H9 (cell line): ENCODE data around the gene CCDC12. TPM values are rescaled to one million over a fixed set of nuclear protein-coding genes. Genes with fewer than 3 reads are reported as not detected.

ENCODE experiments used
- DNase-seq: peaks from one replicate; pipeline ENCODE4 v3.0.0-alpha.2; 2017
- H2AFZ ChIP-seq: one replicate; pipeline ENCODE4 v1.6.1; 2013; ENCODE audit warnings: mild to moderate bottlenecking, low read length, control low read depth, moderate library complexity
- H2AK5ac ChIP-seq: 2 replicates; pipeline ENCODE4 v1.6.1; 2013; ENCODE audit warnings: low read length, control low read depth, mixed read lengths; ENCODE audit not compliant: insufficient read length
- H2BK120ac ChIP-seq: one replicate; pipeline ENCODE4 v1.6.1; 2013; ENCODE audit warnings: low read depth, mild to moderate bottlenecking, low read length, control low read depth, inconsistent platforms; ENCODE audit not compliant: poor library complexity, severe bottlenecking
- H2BK12ac ChIP-seq: 2 replicates; pipeline ENCODE4 v1.6.1; 2013; ENCODE audit warnings: low read length, control low read depth, mixed read lengths, low read depth; ENCODE audit not compliant: insufficient read length
- H2BK15ac ChIP-seq: 2 replicates; pipeline ENCODE4 v1.6.1; 2013; ENCODE audit warnings: low read depth, low read length, control low read depth
- H2BK20ac ChIP-seq: one replicate; pipeline ENCODE4 v1.6.1; 2013; ENCODE audit warnings: low read depth, mild to moderate bottlenecking, low read length, control low read depth, inconsistent platforms; ENCODE audit not compliant: poor library complexity, severe bottlenecking
- H2BK5ac ChIP-seq: 2 replicates; pipeline ENCODE4 v1.6.1; 2013; ENCODE audit warnings: low read length, control low read depth, mixed read lengths; ENCODE audit not compliant: insufficient read length
- H3K14ac ChIP-seq: 2 replicates; pipeline ENCODE4 v1.6.1; 2013; ENCODE audit warnings: low read length, control low read depth; ENCODE audit not compliant: insufficient read depth
- H3K18ac ChIP-seq: 2 replicates; pipeline ENCODE4 v1.6.1; 2013; ENCODE audit warnings: low read depth, mild to moderate bottlenecking, mixed read lengths, low read length, control low read depth; ENCODE audit not compliant: insufficient read length
- H3K23ac ChIP-seq: 2 replicates; pipeline ENCODE4 v1.6.1; 2013; ENCODE audit warnings: low read length, control low read depth, mixed read lengths, low read depth; ENCODE audit not compliant: insufficient read length
- H3K23me2 ChIP-seq: 2 replicates; pipeline ENCODE4 v1.6.1; 2013; ENCODE audit warnings: low read depth, mild to moderate bottlenecking, mixed read lengths, low read length, control low read depth; ENCODE audit not compliant: insufficient read length, poor library complexity, severe bottlenecking
- H3K27ac ChIP-seq: 2 replicates; pipeline ENCODE4 v1.5.1; 2013; ENCODE audit warnings: low read length, control low read depth, mixed read lengths, low read depth; ENCODE audit not compliant: insufficient read length
- H3K27me3 ChIP-seq: 2 replicates; pipeline ENCODE4 v1.6.1; 2013; ENCODE audit warnings: low read length, control low read depth, inconsistent platforms; ENCODE audit not compliant: insufficient read depth
- H3K4ac ChIP-seq: 2 replicates; pipeline ENCODE4 v1.6.1; 2013; ENCODE audit warnings: low read depth, mild to moderate bottlenecking, control low read depth, inconsistent platforms, low read length, moderate library complexity
- H3K4me1 ChIP-seq: 2 replicates; pipeline ENCODE4 v1.6.1; 2013; ENCODE audit warnings: low read length, control low read depth, inconsistent platforms; ENCODE audit not compliant: insufficient read depth
- H3K4me2 ChIP-seq: 2 replicates; pipeline ENCODE4 v1.6.1; 2013; ENCODE audit warnings: low read length, control low read depth, mixed read lengths; ENCODE audit not compliant: insufficient read length, insufficient read depth
- H3K56ac ChIP-seq: 2 replicates; pipeline ENCODE4 v1.6.1; 2013; ENCODE audit warnings: low read depth, mild to moderate bottlenecking, mixed read lengths, low read length, control low read depth; ENCODE audit not compliant: insufficient read length
- H3K79me1 ChIP-seq: 2 replicates; pipeline ENCODE4 v1.6.1; 2013; ENCODE audit warnings: low read depth, mild to moderate bottlenecking, moderate library complexity, low read length, control low read depth, inconsistent platforms; ENCODE audit not compliant: insufficient read depth, poor library complexity, severe bottlenecking
- H3K79me2 ChIP-seq: 2 replicates; pipeline ENCODE4 v1.6.1; 2013; ENCODE audit warnings: low read length, control low read depth, inconsistent platforms; ENCODE audit not compliant: insufficient read depth
- H3K9ac ChIP-seq: 2 replicates; pipeline ENCODE4 v1.6.1; 2013; ENCODE audit warnings: low read length, control low read depth, mixed read lengths; ENCODE audit not compliant: insufficient read length; ENCODE audit errors: extremely low read depth
- H3K9me3 ChIP-seq: one replicate; pipeline ENCODE4 v1.6.1; 2013; ENCODE audit warnings: low read depth, low read length, inconsistent platforms; ENCODE audit not compliant: control insufficient read depth
- H3T11ph ChIP-seq: one replicate; pipeline ENCODE4 v1.6.1; 2013; ENCODE audit warnings: mild to moderate bottlenecking, low read length, control low read depth, inconsistent platforms
- H4K20me1 ChIP-seq: one replicate; pipeline ENCODE4 v1.6.1; 2013; ENCODE audit not compliant: control insufficient read depth, insufficient read length, insufficient read depth
- H4K5ac ChIP-seq: 2 replicates; pipeline ENCODE4 v1.6.1; 2013; ENCODE audit warnings: low read depth, mild to moderate bottlenecking, mixed read lengths, low read length, control low read depth; ENCODE audit not compliant: insufficient read length
- H4K8ac ChIP-seq: replicated peaks from 2 replicates; pipeline ENCODE4 v1.6.1; 2013; ENCODE audit warnings: low read length, control low read depth, mixed read lengths, low read depth; ENCODE audit not compliant: insufficient read length
- H4K91ac ChIP-seq: 2 replicates; pipeline ENCODE4 v1.6.1; 2013; ENCODE audit warnings: low read depth, mild to moderate bottlenecking, moderate library complexity, mixed read lengths, low read length, control low read depth; ENCODE audit not compliant: insufficient read length
- H3K27ac Mint-ChIP-seq, 3 experiments: 2 replicates in 2 of 3; 3 replicates in 1 of 3; pipeline ENCODE4 v1.8.0; 2020 to 2021; ENCODE audit warnings: mixed read lengths in 3 of 3, mild to moderate bottlenecking in 1 of 3, moderate library complexity in 1 of 3
- H3K27me3 Mint-ChIP-seq: 2 replicates; pipeline ENCODE4 v1.8.0; 2021; ENCODE audit warnings: low read depth, mild to moderate bottlenecking, moderate library complexity, mixed read lengths
- H3K36me3 Mint-ChIP-seq, 3 experiments: 2 replicates in 2 of 3; 3 replicates in 1 of 3; pipeline ENCODE4 v1.8.0; 2020 to 2021; ENCODE audit warnings: low read depth in 3 of 3, mixed read lengths in 3 of 3; ENCODE audit not compliant: insufficient read depth in 1 of 3
- H3K4me1 Mint-ChIP-seq, 2 experiments: 2 replicates each; pipeline ENCODE4 v1.8.0; 2020; ENCODE audit warnings: mixed read lengths in 2 of 2
- H3K4me3 Mint-ChIP-seq, 2 experiments: 2 replicates in 1 of 2; 3 replicates in 1 of 2; pipeline ENCODE4 v1.8.0; 2020 to 2021; ENCODE audit warnings: mild to moderate bottlenecking in 2 of 2, mixed read lengths in 2 of 2, moderate library complexity in 1 of 2
- H3K9me3 Mint-ChIP-seq, 2 experiments: 2 replicates in 1 of 2; 3 replicates in 1 of 2; pipeline ENCODE4 v1.8.0; 2020; ENCODE audit warnings: mild to moderate bottlenecking in 2 of 2, mixed read lengths in 2 of 2, moderate library complexity in 1 of 2
- WGBS: extraction: QIAGEN DNeasy Blood & Tissue Kit; methylation state at CpG from one replicate; pipeline ENCODE4 v1.1.7; 2013; ENCODE audit warnings: missing lambda C conversion rate, low lambda C conversion rate, mixed read lengths; ENCODE audit not compliant: insufficient read length; ENCODE audit errors: extremely low coverage; 5-methylcytosine and 5-hydroxymethylcytosine counted together
- total RNA-seq: library from RNA; stranded (reverse); gene quantifications from 2 replicates; pipeline ENCODE4 v1.2.1, GENCODE V29; 2021
- TF ChIP-seq, protein P1 (sequence below): fragments of 200-600 bp; sonication (generic); conservative IDR thresholded peaks from 3 replicates; pipeline ENCODE4 v1.8.0; 2021; ENCODE audit warnings: antibody characterized with exemption, mild to moderate bottlenecking

Gene CCDC12
- total RNA-seq, 1 experiment from 2014 or later = 54.0 TPM

DNA sequence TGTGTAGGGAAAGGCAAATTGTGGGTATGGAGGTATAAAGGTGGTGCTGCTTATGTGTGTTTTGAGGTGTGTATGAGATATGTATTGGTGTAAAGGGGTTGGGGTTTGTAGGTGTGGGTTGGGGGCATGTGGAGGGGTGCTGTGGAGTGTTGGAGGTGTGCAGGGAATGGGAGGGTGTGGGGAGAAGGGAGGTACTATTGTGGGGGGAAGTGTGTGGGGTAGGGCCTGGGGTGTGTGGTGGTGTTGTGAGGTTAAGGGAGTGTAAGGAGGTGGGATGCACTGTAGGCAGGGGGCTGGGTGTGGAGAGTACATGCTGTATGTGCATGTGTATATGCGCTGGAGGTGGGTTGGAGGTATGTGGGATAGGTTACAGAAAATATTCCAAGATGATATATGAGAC is 15.7 kb downstream of the CCDC12 start:
- no peak overlapping the region for H3K4me3 Mint-ChIP-seq
- H3K27ac ChIP-seq = no peak overlapping the region

More for the DNA sequence above, 15.7 kb downstream of the CCDC12 start:
- Histone ChIP-seq H3K14ac (no peak overlapping the region), H3K18ac (no peak overlapping the region), H4K20me1 (no peaks in the 10 kb centered on the region), H4K5ac (no peak overlapping the region), H2BK20ac (no peak overlapping the region), H3K4me2 (no peak overlapping the region), H4K91ac (no peak overlapping the region), H3K9me3 (no peaks in the 10 kb centered on the region), H3K56ac (no peak overlapping the region), H3K79me2 (peaks cover 38% of the 10 kb centered on the region), H3K23ac (no peak overlapping the region), H3K4me1 (peaks cover 3% of the 10 kb centered on the region; the same call in 1 of the 2 replicates), H2BK15ac (no peak overlapping the region), H2BK5ac (no peak overlapping the region), H3K79me1 (peaks cover 6% of the 10 kb centered on the region), H2BK12ac (no peak overlapping the region), H4K8ac (no peak overlapping the region), H2AFZ (no peak overlapping the region), H3K23me2 (no peaks in the 10 kb centered on the region), H3K4ac (no peak overlapping the region), H3K9ac (no peak overlapping the region), H3T11ph (no peak overlapping the region), H2BK120ac (no peak overlapping the region), H2AK5ac (no peak overlapping the region), H3K27me3 (no peaks in the 10 kb centered on the region)
- DNase-seq = no peak
- H3K27ac Mint-ChIP-seq = peak overlapping the region; percentile 59 to 87 (median 69); a peak in 6 of 7 replicates
- H3K27me3 Mint-ChIP-seq = no peaks in the 10 kb centered on the region
- H3K4me1 Mint-ChIP-seq = peaks cover 35 to 43% of the 10 kb centered on the region in 2 experiments
- H3K9me3 Mint-ChIP-seq = peaks cover 6 to 15% of the 10 kb centered on the region in 2 experiments; a peak in 4 of 5 replicates
- peaks cover 24 to 29% (median 26%) of the 10 kb centered on the region in 3 experiments for H3K36me3 Mint-ChIP-seq
- no CpG with 5 or more reads among the region's 1 CpG for WGBS
- TF ChIP-seq, protein P1, sequence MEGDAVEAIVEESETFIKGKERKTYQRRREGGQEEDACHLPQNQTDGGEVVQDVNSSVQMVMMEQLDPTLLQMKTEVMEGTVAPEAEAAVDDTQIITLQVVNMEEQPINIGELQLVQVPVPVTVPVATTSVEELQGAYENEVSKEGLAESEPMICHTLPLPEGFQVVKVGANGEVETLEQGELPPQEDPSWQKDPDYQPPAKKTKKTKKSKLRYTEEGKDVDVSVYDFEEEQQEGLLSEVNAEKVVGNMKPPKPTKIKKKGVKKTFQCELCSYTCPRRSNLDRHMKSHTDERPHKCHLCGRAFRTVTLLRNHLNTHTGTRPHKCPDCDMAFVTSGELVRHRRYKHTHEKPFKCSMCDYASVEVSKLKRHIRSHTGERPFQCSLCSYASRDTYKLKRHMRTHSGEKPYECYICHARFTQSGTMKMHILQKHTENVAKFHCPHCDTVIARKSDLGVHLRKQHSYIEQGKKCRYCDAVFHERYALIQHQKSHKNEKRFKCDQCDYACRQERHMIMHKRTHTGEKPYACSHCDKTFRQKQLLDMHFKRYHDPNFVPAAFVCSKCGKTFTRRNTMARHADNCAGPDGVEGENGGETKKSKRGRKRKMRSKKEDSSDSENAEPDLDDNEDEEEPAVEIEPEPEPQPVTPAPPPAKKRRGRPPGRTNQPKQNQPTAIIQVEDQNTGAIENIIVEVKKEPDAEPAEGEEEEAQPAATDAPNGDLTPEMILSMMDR = no peak
